Neural cell (in vitro differentiated cells): ENCODE data around the gene ACOT7.

Experiments used
- EP300 ChIP-seq: fragments of 450-650 bp; conservative IDR thresholded peaks from 2 replicates; pipeline ENCODE4 v1.6.1; 2014; ENCODE audit warnings: antibody characterized with exemption, mild to moderate bottlenecking, moderate library complexity; ENCODE audit not compliant: poor library complexity, severe bottlenecking
- EZH2 ChIP-seq: fragments of 200-600, 300-800 bp; shearing (Covaris generic), sonication (generic); IDR thresholded peaks from 2 replicates; pipeline ENCODE4 v1.6.1; 2014; ENCODE audit warnings: antibody characterized with exemption, low read length, borderline replicate concordance, mild to moderate bottlenecking; ENCODE audit not compliant: insufficient read depth, poor library complexity, severe bottlenecking
- RAD21 ChIP-seq: fragments of 450-650 bp; conservative IDR thresholded peaks from 2 replicates; pipeline ENCODE4 v1.6.1; 2014; ENCODE audit warnings: antibody characterized with exemption, mild to moderate bottlenecking, moderate library complexity
- SMC3 ChIP-seq: fragments of 450-650 bp; conservative IDR thresholded peaks from 2 replicates; pipeline ENCODE4 v1.6.1; 2014; ENCODE audit warnings: antibody characterized with exemption, mild to moderate bottlenecking, moderate library complexity; ENCODE audit not compliant: poor library complexity
- TF ChIP-seq, protein P1 (sequence below): IDR thresholded peaks from 2 replicates; pipeline ENCODE4 v1.6.1; 2012; ENCODE audit warnings: borderline replicate concordance
- TF ChIP-seq, protein P2 (sequence below): fragments of 450-650 bp; IDR thresholded peaks from 2 replicates; pipeline ENCODE4 v1.5.1; 2014; ENCODE audit warnings: antibody characterized with exemption, mild to moderate bottlenecking, moderate library complexity; ENCODE audit not compliant: poor library complexity, severe bottlenecking

DNA sequence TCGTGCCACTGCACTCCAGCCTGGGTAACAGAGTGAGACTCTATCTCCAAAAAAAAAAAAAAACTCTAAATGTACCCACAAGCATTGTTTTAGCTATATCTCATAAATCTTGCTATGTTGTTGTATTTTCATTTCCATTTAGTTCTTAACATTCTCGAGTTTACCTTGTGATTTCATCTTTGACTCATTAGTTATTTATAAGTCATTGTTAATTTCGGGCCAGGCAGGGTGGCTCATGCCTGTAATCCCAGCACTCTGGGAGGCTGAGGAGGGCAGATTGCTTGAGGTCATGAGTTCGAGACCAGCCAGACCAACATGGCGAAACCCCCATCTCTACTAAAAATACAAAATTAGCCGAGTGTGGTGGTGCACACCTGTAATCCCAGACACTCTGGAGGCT, 14.5 kb upstream of the ACOT7 start:
- TF ChIP-seq SMC3, result no peak
- TF ChIP-seq, protein P1, sequence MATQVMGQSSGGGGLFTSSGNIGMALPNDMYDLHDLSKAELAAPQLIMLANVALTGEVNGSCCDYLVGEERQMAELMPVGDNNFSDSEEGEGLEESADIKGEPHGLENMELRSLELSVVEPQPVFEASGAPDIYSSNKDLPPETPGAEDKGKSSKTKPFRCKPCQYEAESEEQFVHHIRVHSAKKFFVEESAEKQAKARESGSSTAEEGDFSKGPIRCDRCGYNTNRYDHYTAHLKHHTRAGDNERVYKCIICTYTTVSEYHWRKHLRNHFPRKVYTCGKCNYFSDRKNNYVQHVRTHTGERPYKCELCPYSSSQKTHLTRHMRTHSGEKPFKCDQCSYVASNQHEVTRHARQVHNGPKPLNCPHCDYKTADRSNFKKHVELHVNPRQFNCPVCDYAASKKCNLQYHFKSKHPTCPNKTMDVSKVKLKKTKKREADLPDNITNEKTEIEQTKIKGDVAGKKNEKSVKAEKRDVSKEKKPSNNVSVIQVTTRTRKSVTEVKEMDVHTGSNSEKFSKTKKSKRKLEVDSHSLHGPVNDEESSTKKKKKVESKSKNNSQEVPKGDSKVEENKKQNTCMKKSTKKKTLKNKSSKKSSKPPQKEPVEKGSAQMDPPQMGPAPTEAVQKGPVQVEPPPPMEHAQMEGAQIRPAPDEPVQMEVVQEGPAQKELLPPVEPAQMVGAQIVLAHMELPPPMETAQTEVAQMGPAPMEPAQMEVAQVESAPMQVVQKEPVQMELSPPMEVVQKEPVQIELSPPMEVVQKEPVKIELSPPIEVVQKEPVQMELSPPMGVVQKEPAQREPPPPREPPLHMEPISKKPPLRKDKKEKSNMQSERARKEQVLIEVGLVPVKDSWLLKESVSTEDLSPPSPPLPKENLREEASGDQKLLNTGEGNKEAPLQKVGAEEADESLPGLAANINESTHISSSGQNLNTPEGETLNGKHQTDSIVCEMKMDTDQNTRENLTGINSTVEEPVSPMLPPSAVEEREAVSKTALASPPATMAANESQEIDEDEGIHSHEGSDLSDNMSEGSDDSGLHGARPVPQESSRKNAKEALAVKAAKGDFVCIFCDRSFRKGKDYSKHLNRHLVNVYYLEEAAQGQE, result no peak
- TF ChIP-seq, protein P2, sequence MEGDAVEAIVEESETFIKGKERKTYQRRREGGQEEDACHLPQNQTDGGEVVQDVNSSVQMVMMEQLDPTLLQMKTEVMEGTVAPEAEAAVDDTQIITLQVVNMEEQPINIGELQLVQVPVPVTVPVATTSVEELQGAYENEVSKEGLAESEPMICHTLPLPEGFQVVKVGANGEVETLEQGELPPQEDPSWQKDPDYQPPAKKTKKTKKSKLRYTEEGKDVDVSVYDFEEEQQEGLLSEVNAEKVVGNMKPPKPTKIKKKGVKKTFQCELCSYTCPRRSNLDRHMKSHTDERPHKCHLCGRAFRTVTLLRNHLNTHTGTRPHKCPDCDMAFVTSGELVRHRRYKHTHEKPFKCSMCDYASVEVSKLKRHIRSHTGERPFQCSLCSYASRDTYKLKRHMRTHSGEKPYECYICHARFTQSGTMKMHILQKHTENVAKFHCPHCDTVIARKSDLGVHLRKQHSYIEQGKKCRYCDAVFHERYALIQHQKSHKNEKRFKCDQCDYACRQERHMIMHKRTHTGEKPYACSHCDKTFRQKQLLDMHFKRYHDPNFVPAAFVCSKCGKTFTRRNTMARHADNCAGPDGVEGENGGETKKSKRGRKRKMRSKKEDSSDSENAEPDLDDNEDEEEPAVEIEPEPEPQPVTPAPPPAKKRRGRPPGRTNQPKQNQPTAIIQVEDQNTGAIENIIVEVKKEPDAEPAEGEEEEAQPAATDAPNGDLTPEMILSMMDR, result no peak
- no peak for TF ChIP-seq RAD21
- no peak for TF ChIP-seq EP300
- TF ChIP-seq EZH2, result no peak
